Germinal center (tissue), 1 donor: ENCODE measurements around the gene DRAM1.
A peak's percentile ranks its signal among the peaks of the same experiment; 100 is the strongest.

Experiments
- DNase-seq: peaks from one replicate; pipeline ENCODE4 v3.0.0; 2012; ENCODE audit warnings: mixed read lengths, low spot score

Gene DRAM1

GRCh38 chr12:101941306-101942249 lies 64.2 kb downstream of the DRAM1 start:
- peak; percentile 21 for DNase-seq

GRCh38 chr12:101942250-101942605 lies 64.8 kb downstream of the DRAM1 start:
- DNase-seq: no peak

- no peak for DNase-seq
Measured at GRCh38 chr12:101945369-101946232, 68.2 kb downstream of the DRAM1 start.

GRCh38 chr12:101946233-101946611 lies 68.8 kb downstream of the DRAM1 start:
- DNase-seq: no peak

- no peak for DNase-seq
Measured at GRCh38 chr12:101947316-101947715, 69.9 kb downstream of the DRAM1 start.

- DNase-seq: no peak
Measured at GRCh38 chr12:101948365-101948764, 71.0 kb downstream of the DRAM1 start.

- no peak for DNase-seq
Measured at GRCh38 chr12:101951002-101951670, 73.8 kb downstream of the DRAM1 start.

GRCh38 chr12:101954113-101954512 lies 76.7 kb downstream of the DRAM1 start:
- DNase-seq: no peak

- no peak for DNase-seq
Measured at GRCh38 chr12:101954676-101955075, 77.3 kb downstream of the DRAM1 start.

GRCh38 chr12:101957252-101957959 lies 80.0 kb downstream of the DRAM1 start:
- no peak for DNase-seq

GRCh38 chr12:101959607-101960006 lies 82.2 kb downstream of the DRAM1 start:
- DNase-seq: no peak

GRCh38 chr12:101962486-101962885 lies 85.1 kb downstream of the DRAM1 start:
- no peak for DNase-seq

- no peak for DNase-seq
Measured at GRCh38 chr12:101963697-101964096, 86.3 kb downstream of the DRAM1 start.

GRCh38 chr12:101966496-101966895 lies 89.1 kb downstream of the DRAM1 start:
- DNase-seq: no peak

GRCh38 chr12:101967506-101967905 lies 90.1 kb downstream of the DRAM1 start:
- no peak for DNase-seq

- DNase-seq: no peak
Measured at GRCh38 chr12:101968770-101969169, 91.4 kb downstream of the DRAM1 start.
